H1 (cell line): ENCODE measurements around the gene ASIC1. TPM values are rescaled to one million over a fixed set of nuclear protein-coding genes. Genes with fewer than 3 reads are reported as not detected.

Source experiments
- CTCF ChIA-PET: fragments of 300-600 bp; sonication (Branson Sonifier 250); formaldehyde crosslinking; loops from one replicate; lab custom pipeline; 2021; ENCODE audit not compliant: partially characterized antibody; lab: Charles Lee
- POLR2A ChIA-PET: fragments of 300-600 bp; sonication (Branson Sonifier 250); formaldehyde crosslinking; loops from one replicate; lab custom pipeline; 2021; ENCODE audit warnings: inconsistent platforms; ENCODE audit not compliant: partially characterized antibody; lab: Charles Lee
- DNase-seq, 2 experiments: peaks; one replicate each; pipeline versions ENCODE4 v3.0.0 to v3.0.0-alpha.2; 2010 to 2022; ENCODE audit warnings: low spot score in 2 of 2, low read depth in 1 of 2, mixed read lengths in 1 of 2
- FAIRE-seq: peaks from 2 replicates; lab custom pipeline; 2011; peaks lifted over from hg19 to GRCh38; lab: Jason Lieb, UNC
- H2AFZ ChIP-seq: 2 replicates; pipeline ENCODE4 v1.8.1; 2012; ENCODE audit warnings: low read length, inconsistent platforms
- H2AK5ac ChIP-seq: 2 replicates; pipeline ENCODE4 v1.6.1; 2013; ENCODE audit warnings: low read depth, low read length
- H2BK120ac ChIP-seq: replicated peaks from 2 replicates; pipeline ENCODE3; 2013; ENCODE audit warnings: low read depth, low read length, inconsistent platforms
- H2BK12ac ChIP-seq: 2 replicates; pipeline ENCODE4 v1.6.1; 2013; ENCODE audit warnings: low read depth, low read length
- H2BK15ac ChIP-seq: 2 replicates; pipeline ENCODE4 v1.6.1; 2013; ENCODE audit warnings: low read length
- H2BK20ac ChIP-seq: 2 replicates; pipeline ENCODE4 v1.6.1; 2013; ENCODE audit warnings: low read length
- H2BK5ac ChIP-seq: 2 replicates; pipeline ENCODE4 v1.6.1; 2013; ENCODE audit warnings: low read depth, low read length
- H3K14ac ChIP-seq: 2 replicates; pipeline ENCODE4 v1.6.1; 2013; ENCODE audit warnings: inconsistent platforms; ENCODE audit not compliant: insufficient read length
- H3K18ac ChIP-seq: 2 replicates; pipeline ENCODE4 v1.6.1; 2013; ENCODE audit warnings: low read length; ENCODE audit errors: extremely low read depth
- H3K23ac ChIP-seq: 2 replicates; pipeline ENCODE4 v1.6.1; 2013; ENCODE audit warnings: inconsistent platforms; ENCODE audit not compliant: insufficient read length
- H3K23me2 ChIP-seq: 2 replicates; pipeline ENCODE4 v1.6.1; 2013; ENCODE audit warnings: low read depth, low read length
- H3K27ac ChIP-seq: 2 replicates; pipeline ENCODE4 v1.6.1; 2011; ENCODE audit warnings: low read depth, low read length, inconsistent platforms
- H3K27me3 ChIP-seq, 4 experiments: replicated peaks in 1 of 4; 1 replicate in 1 of 4; 2 replicates in 3 of 4; pipeline versions ENCODE4 v1.6.1 to v1.8.1; 2011 to 2013; ENCODE audit warnings: low read length in 3 of 4, mild to moderate bottlenecking in 3 of 4, inconsistent platforms in 2 of 4, mixed read lengths in 2 of 4, moderate library complexity in 1 of 4; ENCODE audit not compliant: control insufficient read depth in 3 of 4, insufficient read depth in 3 of 4; ENCODE audit errors: extremely low read depth in 1 of 4
- H3K36me3 ChIP-seq, 4 experiments: 2 replicates each; pipeline versions ENCODE4 v1.6.1 to v1.8.1; 2011 to 2013; ENCODE audit warnings: mild to moderate bottlenecking in 4 of 4, low read length in 3 of 4, moderate library complexity in 2 of 4, control low read depth in 1 of 4, inconsistent platforms in 1 of 4; ENCODE audit not compliant: insufficient read depth in 4 of 4, control insufficient read depth in 2 of 4
- H3K4ac ChIP-seq: replicated peaks from 2 replicates; pipeline ENCODE3; 2013; ENCODE audit warnings: low read length, low read depth, mixed read lengths, inconsistent platforms; ENCODE audit not compliant: insufficient read length
- H3K4me1 ChIP-seq, 4 experiments: replicated peaks in 1 of 4; 1 replicate in 1 of 4; 2 replicates in 3 of 4; pipeline versions ENCODE4 v1.6.1 to v1.8.1; 2011 to 2013; ENCODE audit warnings: low read length in 3 of 4, inconsistent platforms in 2 of 4, mixed read lengths in 1 of 4; ENCODE audit not compliant: insufficient read depth in 4 of 4, control insufficient read depth in 3 of 4
- H3K4me2 ChIP-seq, 2 experiments: 2 replicates each; pipeline versions ENCODE4 v1.6.1 to v1.8.1; 2011 to 2013; ENCODE audit warnings: low read depth in 2 of 2, low read length in 2 of 2, control low read depth in 1 of 2, inconsistent platforms in 1 of 2, mild to moderate bottlenecking in 1 of 2; ENCODE audit not compliant: insufficient read depth in 1 of 2
- H3K4me3 ChIP-seq, 4 experiments: fragments of 200-600, 300-600 bp in 1 of 4; sonication (generic), shearing (Covaris generic), sonication (Bioruptor Twin) in 1 of 4; 2 replicates each; pipeline versions ENCODE4 v1.5.1 to v1.8.1; 2011 to 2016; ENCODE audit warnings: low read length in 4 of 4, low read depth in 3 of 4, control low read depth in 2 of 4, inconsistent platforms in 2 of 4, mild to moderate bottlenecking in 2 of 4, mixed read lengths in 1 of 4, moderate library complexity in 1 of 4; ENCODE audit not compliant: insufficient read depth in 2 of 4; ENCODE audit errors: extremely low read depth in 1 of 4
- H3K56ac ChIP-seq: replicated peaks from 2 replicates; pipeline ENCODE3; 2013; ENCODE audit warnings: low read depth, mild to moderate bottlenecking, mixed read lengths, low read length, inconsistent platforms; ENCODE audit not compliant: insufficient read length
- H3K79me1 ChIP-seq: 2 replicates; pipeline ENCODE4 v1.6.1; 2013; ENCODE audit warnings: low read depth, low read length, control low read depth
- H3K79me2 ChIP-seq, 2 experiments: 2 replicates each; pipeline versions ENCODE4 v1.6.1 to v1.8.1; 2012 to 2013; ENCODE audit warnings: low read length in 2 of 2, mild to moderate bottlenecking in 2 of 2, inconsistent platforms in 1 of 2; ENCODE audit not compliant: insufficient read depth in 2 of 2, control insufficient read depth in 1 of 2
- H3K9ac ChIP-seq, 4 experiments: replicated peaks in 1 of 4; 1 replicate in 1 of 4; 2 replicates in 3 of 4; pipeline versions ENCODE4 v1.6.1 to v1.8.1; 2011 to 2013; ENCODE audit warnings: low read depth in 3 of 4, low read length in 3 of 4, control low read depth in 2 of 4, mild to moderate bottlenecking in 2 of 4, moderate library complexity in 2 of 4, inconsistent platforms in 1 of 4; ENCODE audit errors: extremely low read depth in 1 of 4
- H3K9me3 ChIP-seq, 2 experiments: 2 replicates each; pipeline versions ENCODE4 v1.6.1 to v1.8.1; 2012 to 2013; ENCODE audit warnings: mild to moderate bottlenecking in 2 of 2, moderate library complexity in 2 of 2, control low read depth in 1 of 2, inconsistent platforms in 1 of 2, low read depth in 1 of 2, low read length in 1 of 2, mixed read lengths in 1 of 2; ENCODE audit not compliant: insufficient read depth in 2 of 2
- H4K20me1 ChIP-seq, 2 experiments: replicated peaks in 1 of 2; 2 replicates each; pipeline versions ENCODE3 to v1.8.1; 2011 to 2013; ENCODE audit warnings: inconsistent platforms in 2 of 2, low read length in 2 of 2, mild to moderate bottlenecking in 1 of 2; ENCODE audit not compliant: insufficient read depth in 2 of 2, control insufficient read depth in 1 of 2
- H4K5ac ChIP-seq: 2 replicates; pipeline ENCODE4 v1.6.1; 2013; ENCODE audit warnings: low read length, low read depth, mixed read lengths, inconsistent platforms; ENCODE audit not compliant: insufficient read length
- H4K8ac ChIP-seq: 2 replicates; pipeline ENCODE4 v1.8.0; 2013; ENCODE audit warnings: mild to moderate bottlenecking, moderate library complexity, low read length, inconsistent platforms; ENCODE audit not compliant: insufficient read depth; ENCODE audit errors: extremely low read depth
- H4K91ac ChIP-seq: replicated peaks from 2 replicates; pipeline ENCODE3; 2013; ENCODE audit warnings: low read length, mixed read lengths, inconsistent platforms; ENCODE audit not compliant: insufficient read length
- EZH2 ChIP-seq: fragments of 200-600 bp; sonication (generic); IDR thresholded peaks from 2 replicates; pipeline ENCODE4 v1.7.1; 2012; ENCODE audit warnings: low read depth, mild to moderate bottlenecking, moderate library complexity, low read length, inconsistent platforms; ENCODE audit not compliant: severe bottlenecking
- WGBS, 2 experiments: shearing (Covaris generic) in 1 of 2; methylation state at CpG; one replicate each; pipeline versions ENCODE4 v1.1.6 to v1.1.7; 2013 to 2015; ENCODE audit warnings: low lambda C conversion rate in 2 of 2, mixed read lengths in 2 of 2, inconsistent platforms in 1 of 2, low coverage in 1 of 2, missing lambda C conversion rate in 1 of 2; ENCODE audit not compliant: insufficient replicate concordance in 2 of 2, insufficient coverage in 1 of 2, insufficient read length in 1 of 2; ENCODE audit errors: extremely low coverage in 1 of 2, missing lambda C conversion rate in 1 of 2; 5-methylcytosine and 5-hydroxymethylcytosine counted together
- polyA plus RNA-seq, 7 experiments: library from polyadenylated mRNA; depleted of rRNA in 3 of 7; stranded (reverse) in 5 of 7; unstranded in 2 of 7; fragments of >200 nt in 5 of 7; fragments of 200-250 nt in 2 of 7; gene quantifications; 1 replicate in 5 of 7; 2 replicates in 1 of 7; 4 replicates in 1 of 7; pipeline versions ENCODE4 v1.2.1 to v1.2.3, GENCODE V29; 2011 to 2013; ENCODE audit warnings: missing spikeins in 2 of 7, mixed read lengths in 2 of 7
- total RNA-seq: library from RNA; stranded (reverse); fragmentation: NEBNext Ultra II Directional; extraction: Animal tissue kit (Norgen Biotek cat#: 25700); gene quantifications from 2 replicates; pipeline ENCODE4 v1.2.1, GENCODE V29; 2021

The ASIC1 gene
- total and polyA plus RNA-seq, 2 of the 8 experiments (the other 6 are each of a cell fraction or from before 2014, with no cell fraction given): 2.4 to 4.4 TPM

DNA sequence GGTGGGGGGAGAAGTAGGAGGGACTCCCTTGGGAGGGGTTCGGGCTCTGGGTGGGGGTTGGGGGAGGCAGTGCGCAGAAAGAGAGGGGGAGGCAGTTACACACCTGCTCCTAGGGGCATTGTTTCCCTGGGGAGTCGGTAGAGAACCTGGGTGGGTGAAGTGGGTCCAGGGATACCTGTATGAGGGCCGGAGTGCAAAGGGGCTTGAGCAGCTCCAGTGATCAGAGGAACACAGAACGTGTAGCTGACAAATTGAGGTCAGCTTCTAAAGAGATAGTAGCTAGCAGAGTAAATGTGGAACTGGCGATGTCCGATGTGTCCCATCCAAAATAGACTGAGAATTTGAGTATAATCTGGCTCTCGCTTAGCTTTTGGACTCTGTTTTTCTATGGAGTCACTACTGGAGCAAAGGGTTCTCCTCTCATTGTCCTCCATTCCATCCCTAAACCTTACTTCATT lies 28.2 kb downstream of the ASIC1 start:
- Histone ChIP-seq H2BK5ac (peak overlapping the region; percentile 35; the same call in 1 of the 2 replicates), H2BK12ac (no peak overlapping the region), H3K14ac (no peak overlapping the region), H2AK5ac (no peak overlapping the region), H2BK120ac (no peak overlapping the region), H3K27me3 (peaks cover 0 to 10% (median 4%) of the 10 kb centered on the region in 4 experiments; a peak in 4 of 7 replicates), H3K9me3 (no peaks in the 10 kb centered on the region), H3K9ac (peak overlapping the region in 3 of 4 experiments; percentile 15 to 69 (median 58); a peak in 6 of 7 replicates), H3K4me2 (peak overlapping the region; percentile 58 to 92), H3K4me3 (peak overlapping the region; percentile 42 to 88 (median 77)), H4K91ac (no peak overlapping the region), H4K8ac (peak overlapping the region; percentile 99; the same call in 1 of the 2 replicates), H3K36me3 (peaks cover 29 to 43% (median 41%) of the 10 kb centered on the region in 4 experiments), H3K18ac (peak overlapping the region; percentile 78; the same call in 1 of the 2 replicates), H3K4me1 (peaks cover 0 to 8% (median 5%) of the 10 kb centered on the region in 4 experiments; a peak in 3 of 7 replicates), H4K20me1 (peaks cover 7 to 16% of the 10 kb centered on the region in 2 experiments), H3K27ac (no peak overlapping the region), H3K79me2 (peaks cover 0 to 22% of the 10 kb centered on the region in 2 experiments; a peak in 3 of 4 replicates), H2BK20ac (no peak overlapping the region), H3K23me2 (peaks cover 9% of the 10 kb centered on the region), H3K23ac (no peak overlapping the region), H2BK15ac (no peak overlapping the region), H3K56ac (no peak overlapping the region), H2AFZ (no peak overlapping the region), H3K79me1 (no peaks in the 10 kb centered on the region; the same call in 1 of the 2 replicates), H3K4ac (no peak overlapping the region), H4K5ac (no peak overlapping the region)
- DNase-seq (no peak), FAIRE-seq (no peak)
- CTCF ChIA-PET: interaction anchor here (1.0 to 27.3 kb wide), 12 partner anchors 9 to 133 kb away, joined by 3 to 625 read pairs (median 4); partner anchors contain the start of genes AQP5, COX14 and GPD1
- WGBS, 2 experiments: 27% methylated on average over 6 of the region's 8 CpGs; no CpG with 5 or more reads in 1 of the 2 experiments
- POLR2A ChIA-PET: interaction anchor here (0.8 to 25.0 kb wide), 8 partner anchors 9 to 996 kb away, joined by 3 to 457 read pairs (median 7); partner anchors contain the start of genes CERS5, COX14 and GPD1
- TF ChIP-seq EZH2: no peak
